Measurements from ENCODE around the gene WNT3.

DNA sequence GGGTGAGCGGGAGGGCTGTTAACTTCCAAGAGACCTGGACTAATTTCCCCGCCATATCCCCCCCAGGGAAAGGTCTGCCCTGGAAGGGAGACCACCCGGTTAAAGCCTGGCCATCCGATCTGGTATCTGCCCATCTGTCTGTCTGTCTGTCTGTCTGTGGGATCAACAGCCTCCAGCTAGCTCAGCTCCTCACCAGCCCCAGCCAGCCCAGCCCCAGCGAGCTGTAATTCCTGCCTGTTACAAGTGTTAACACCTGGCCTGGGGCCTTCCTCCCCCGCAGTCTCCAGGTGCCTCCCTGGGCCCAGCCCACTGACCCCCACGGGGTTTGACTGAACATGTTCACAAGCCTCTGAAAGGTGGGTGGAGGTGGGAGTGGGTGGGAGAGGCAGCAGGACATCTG is 4.0 kb downstream of the WNT3 start:
- TF ChIP-seq CTCF (conservative IDR thresholded peaks at IDR 0.05; ENCODE audit: low read length) (no peak), EZH2phosphoT487 (IDR thresholded peaks at IDR 0.05; ENCODE audit: borderline replicate concordance, low read depth, low read length) (no peak)
